IPS-20b (cell line): ENCODE results near the gene KRT38.

Source experiments
- H3K27ac ChIP-seq: one replicate; pipeline ENCODE4 v1.5.1; 2013; ENCODE audit warnings: low read length
- H3K27me3 ChIP-seq: 2 replicates; pipeline ENCODE4 v1.6.1; 2013; ENCODE audit warnings: mild to moderate bottlenecking, low read length, inconsistent platforms; ENCODE audit not compliant: insufficient read depth
- H3K36me3 ChIP-seq: 2 replicates; pipeline ENCODE4 v1.6.1; 2013; ENCODE audit warnings: low read depth, mild to moderate bottlenecking, inconsistent platforms, low read length, moderate library complexity; ENCODE audit not compliant: insufficient read depth
- H3K4me1 ChIP-seq: 2 replicates; pipeline ENCODE4 v1.6.1; 2013; ENCODE audit warnings: mild to moderate bottlenecking, control low read depth, inconsistent platforms, low read length, moderate library complexity; ENCODE audit not compliant: insufficient read depth
- H3K4me3 ChIP-seq: 2 replicates; pipeline ENCODE4 v1.5.1; 2013; ENCODE audit warnings: mild to moderate bottlenecking, low read length, inconsistent platforms
- H3K9ac ChIP-seq: 2 replicates; pipeline ENCODE4 v1.6.1; 2013; ENCODE audit warnings: low read depth, mild to moderate bottlenecking, inconsistent platforms, low read length, moderate library complexity
- H3K9me3 ChIP-seq: 2 replicates; pipeline ENCODE4 v1.6.1; 2013; ENCODE audit warnings: mild to moderate bottlenecking, low read depth, low read length, inconsistent platforms; ENCODE audit not compliant: insufficient read depth

Gene KRT38

GRCh38 chr17:41440531-41441033 is at the start of gene KRT38:
KRT38 (minus strand) TSS chr17:41440983; CDS start chr17:41440921, 62 bp downstream.
- no peaks in the 10 kb centered on the region for H3K4me1 ChIP-seq
- no peak within 1 kb of the TSS for H3K9ac ChIP-seq
- no peaks in the 10 kb centered on the region for H3K36me3 ChIP-seq
- no peak within 1 kb of the TSS for H3K4me3 ChIP-seq
- no peaks in the 10 kb centered on the region for H3K9me3 ChIP-seq
- no peak within 1 kb of the TSS for H3K27ac ChIP-seq
- no peaks in the 10 kb centered on the region for H3K27me3 ChIP-seq

DNA sequence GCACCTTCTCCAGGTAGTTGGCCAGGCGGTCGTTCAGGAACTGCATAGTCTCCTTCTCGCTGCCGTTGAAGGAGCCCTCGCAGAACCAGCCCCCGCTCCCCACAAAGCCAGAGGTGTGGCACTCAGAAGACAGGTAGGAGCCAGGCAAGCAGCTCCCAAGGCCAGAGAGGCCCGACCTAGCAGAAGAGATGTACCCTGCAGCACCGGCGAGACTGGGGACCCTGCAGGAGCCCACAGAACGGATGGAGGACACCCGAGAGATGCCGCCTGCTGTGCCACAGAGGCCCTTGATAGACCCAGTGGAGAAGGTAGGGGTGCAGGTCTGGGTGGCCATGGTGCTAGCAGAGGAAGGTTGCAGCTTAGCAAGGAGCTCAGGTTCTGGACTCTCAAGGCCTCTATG is 48.7 kb upstream of the KRT38 start, which contains the start of gene KRT36:
TSS of gene KRT36 (minus strand) at position 380 of the 400 bp plus-strand sequence. CDS start at position 334, 46 bp downstream.
- Histone ChIP-seq H3K27ac (no peak within 1 kb of the TSS), H3K9ac (no peak within 1 kb of the TSS), H3K9me3 (no peaks in the 10 kb centered on the region)

GRCh38 chr17:41486809-41487530 is 46.2 kb upstream of the KRT38 start:
- no peak overlapping the region for H3K27ac ChIP-seq
- H3K9ac ChIP-seq, result no peak overlapping the region
- no peaks in the 10 kb centered on the region for H3K36me3 ChIP-seq
- no peak overlapping the region for H3K4me3 ChIP-seq
- H3K9me3 ChIP-seq, result no peaks in the 10 kb centered on the region
- peaks cover 16% of the 10 kb centered on the region for H3K27me3 ChIP-seq
- H3K4me1 ChIP-seq, result no peaks in the 10 kb centered on the region

More for the DNA sequence above, 48.7 kb upstream of the KRT38 start, which contains the start of gene KRT36:
- Histone ChIP-seq H3K27me3 (peaks cover 16% of the 10 kb centered on the region), H3K36me3 (no peaks in the 10 kb centered on the region), H3K4me1 (no peaks in the 10 kb centered on the region), H3K4me3 (no peak within 1 kb of the TSS)

GRCh38 chr17:41486316-41486715 is 45.5 kb upstream of the KRT38 start:
- Histone ChIP-seq H3K36me3 (no peaks in the 10 kb centered on the region), H3K4me1 (no peaks in the 10 kb centered on the region), H3K27ac (no peak overlapping the region)

DNA sequence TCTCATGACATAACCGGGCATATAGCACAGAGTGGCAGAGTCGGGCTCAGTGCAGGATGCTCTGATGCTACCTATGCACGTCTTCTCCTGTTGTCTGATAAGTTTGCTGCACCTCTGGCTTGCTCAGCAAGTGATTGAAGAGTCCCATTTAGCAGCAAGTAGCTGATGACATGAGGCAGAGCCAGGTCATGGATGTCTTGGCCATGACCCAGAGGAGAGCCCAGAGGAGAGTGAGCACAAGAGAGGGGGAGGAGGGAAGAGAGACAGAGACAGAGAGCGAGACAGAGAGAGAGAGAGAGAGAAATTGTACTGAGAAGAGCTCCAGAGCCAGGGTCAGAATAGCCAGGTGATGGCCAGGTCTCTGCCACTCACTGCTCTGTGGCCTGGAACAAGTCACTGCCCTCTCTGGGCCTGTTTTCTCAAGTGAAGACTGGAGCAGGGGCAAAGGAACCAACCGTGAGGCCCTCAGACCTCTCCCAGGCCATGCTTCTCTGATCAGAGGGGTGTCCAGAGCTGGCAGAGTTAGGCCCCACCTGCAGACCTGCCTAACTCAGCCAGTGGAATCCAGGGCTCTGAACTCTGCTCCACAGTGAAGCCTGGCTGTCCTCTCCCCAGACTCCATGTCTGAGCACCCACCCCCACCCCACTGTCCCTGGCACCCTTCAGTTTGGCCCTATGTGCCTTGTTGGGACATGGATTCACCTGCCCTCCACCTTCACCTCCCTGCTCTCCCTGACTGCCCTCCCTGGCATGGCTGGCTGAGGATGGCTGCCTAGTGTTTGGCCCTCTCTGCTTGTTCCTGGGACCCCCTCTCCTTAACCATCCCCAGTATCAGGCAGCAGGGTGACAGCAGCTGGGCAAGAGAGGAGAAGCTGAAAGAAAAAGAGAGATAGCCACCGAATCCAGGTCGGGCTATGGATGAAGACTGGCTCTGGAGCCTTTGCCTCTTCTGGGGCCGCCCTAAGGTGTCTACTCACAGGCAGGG is 44.4 kb upstream of the KRT38 start:
- H3K4me1 ChIP-seq, result no peaks in the 10 kb centered on the region
- no peak overlapping the region for H3K4me3 ChIP-seq
- H3K36me3 ChIP-seq, result no peaks in the 10 kb centered on the region
- no peaks in the 10 kb centered on the region for H3K9me3 ChIP-seq
- no peak overlapping the region for H3K9ac ChIP-seq
- H3K27ac ChIP-seq, result no peak overlapping the region
- H3K27me3 ChIP-seq, result peaks cover 16% of the 10 kb centered on the region

More at GRCh38 chr17:41486316-41486715, 45.5 kb upstream of the KRT38 start:
- Histone ChIP-seq H3K4me3 (no peak overlapping the region), H3K27me3 (peaks cover 16% of the 10 kb centered on the region), H3K9ac (no peak overlapping the region), H3K9me3 (no peaks in the 10 kb centered on the region)

- H3K4me1 ChIP-seq, result no peaks in the 10 kb centered on the region
- no peaks in the 10 kb centered on the region for H3K36me3 ChIP-seq
- no peak overlapping the region for H3K9ac ChIP-seq
- no peaks in the 10 kb centered on the region for H3K9me3 ChIP-seq
- H3K27ac ChIP-seq, result no peak overlapping the region
- peaks cover 16% of the 10 kb centered on the region for H3K27me3 ChIP-seq
- no peak overlapping the region for H3K4me3 ChIP-seq
Measured at GRCh38 chr17:41483991-41484826, 43.4 kb upstream of the KRT38 start.

DNA sequence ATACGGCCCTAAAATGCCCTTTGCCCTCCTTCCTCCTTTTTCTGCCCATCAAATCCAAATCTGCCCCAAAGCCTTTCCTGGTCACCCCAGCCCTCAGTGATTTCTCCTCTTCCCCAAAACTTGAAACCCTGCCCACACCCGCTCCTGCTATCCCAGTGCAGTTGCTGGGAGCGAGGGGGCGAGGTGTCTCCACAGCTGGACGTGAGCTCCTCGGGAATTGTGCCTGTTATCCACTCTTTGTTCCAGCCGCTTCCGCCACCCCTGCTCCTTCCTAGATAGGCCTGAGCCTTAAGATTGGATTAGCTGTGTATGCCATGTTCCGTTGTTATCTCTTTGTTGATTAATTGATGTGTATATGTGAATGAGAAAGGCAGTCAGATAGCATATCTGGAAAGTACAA is 42.7 kb upstream of the KRT38 start:
- no peaks in the 10 kb centered on the region for H3K4me1 ChIP-seq
- no peaks in the 10 kb centered on the region for H3K9me3 ChIP-seq
- H3K27me3 ChIP-seq, result peaks cover 16% of the 10 kb centered on the region
- H3K9ac ChIP-seq, result no peak overlapping the region
- no peaks in the 10 kb centered on the region for H3K36me3 ChIP-seq
- H3K27ac ChIP-seq, result no peak overlapping the region
- no peak overlapping the region for H3K4me3 ChIP-seq

DNA sequence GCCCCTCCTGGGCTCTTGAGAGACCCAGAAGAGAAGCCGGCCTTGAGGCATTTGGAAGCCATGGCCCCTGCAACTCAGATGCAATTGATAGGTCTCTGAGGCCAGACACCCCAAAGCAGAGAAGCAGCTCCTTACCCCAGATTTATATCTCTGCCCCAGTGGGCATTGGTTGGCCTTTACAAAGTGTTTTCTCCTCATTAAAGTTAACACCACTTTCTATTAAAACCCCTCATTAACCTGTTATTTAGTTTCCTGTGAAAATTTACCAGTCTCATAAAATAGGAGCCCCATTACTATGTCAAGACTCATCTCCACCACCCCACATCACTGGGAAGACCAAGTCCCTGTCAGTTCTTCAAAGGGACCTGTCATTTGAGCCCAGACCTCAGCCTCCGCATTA is 40.3 kb upstream of the KRT38 start, which contains the start of gene KRT35:
TSS of gene KRT35 (minus strand) at position 116 of the 400 bp plus-strand sequence. CDS start at position 62, 54 bp downstream.
- Histone ChIP-seq H3K27me3 (no peaks in the 10 kb centered on the region; the same call in 1 of the 2 replicates), H3K36me3 (no peaks in the 10 kb centered on the region), H3K4me1 (no peaks in the 10 kb centered on the region), H3K9ac (no peak within 1 kb of the TSS), H3K4me3 (no peak within 1 kb of the TSS), H3K9me3 (no peaks in the 10 kb centered on the region), H3K27ac (no peak within 1 kb of the TSS)

DNA sequence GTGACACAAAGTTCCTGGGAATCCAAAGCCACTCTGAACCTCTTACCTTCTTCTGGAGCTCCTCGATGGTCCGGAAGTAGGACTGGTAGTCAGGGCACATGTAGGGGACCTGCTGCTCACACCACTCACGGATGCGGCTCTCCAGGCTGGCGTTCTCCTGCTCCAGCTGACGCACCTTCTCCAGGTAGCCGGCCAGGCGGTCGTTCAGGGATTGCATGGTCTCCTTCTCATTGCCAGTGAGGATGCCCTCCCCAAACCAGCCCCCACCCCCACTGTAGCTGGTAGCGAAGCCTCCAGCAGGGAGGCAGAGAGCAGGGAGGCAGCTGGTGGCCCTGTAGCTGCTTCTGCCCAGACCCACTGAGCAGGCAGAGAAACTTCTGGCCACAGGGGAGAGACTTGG is 39.8 kb upstream of the KRT38 start:
- Histone ChIP-seq H3K9me3 (no peaks in the 10 kb centered on the region), H3K4me1 (no peaks in the 10 kb centered on the region), H3K4me3 (no peak overlapping the region), H3K27me3 (no peaks in the 10 kb centered on the region), H3K36me3 (no peaks in the 10 kb centered on the region), H3K9ac (no peak overlapping the region), H3K27ac (no peak overlapping the region)

- H3K27me3 ChIP-seq, result no peaks in the 10 kb centered on the region
- no peak overlapping the region for H3K27ac ChIP-seq
Measured at GRCh38 chr17:41480136-41480535, 39.4 kb upstream of the KRT38 start.

DNA sequence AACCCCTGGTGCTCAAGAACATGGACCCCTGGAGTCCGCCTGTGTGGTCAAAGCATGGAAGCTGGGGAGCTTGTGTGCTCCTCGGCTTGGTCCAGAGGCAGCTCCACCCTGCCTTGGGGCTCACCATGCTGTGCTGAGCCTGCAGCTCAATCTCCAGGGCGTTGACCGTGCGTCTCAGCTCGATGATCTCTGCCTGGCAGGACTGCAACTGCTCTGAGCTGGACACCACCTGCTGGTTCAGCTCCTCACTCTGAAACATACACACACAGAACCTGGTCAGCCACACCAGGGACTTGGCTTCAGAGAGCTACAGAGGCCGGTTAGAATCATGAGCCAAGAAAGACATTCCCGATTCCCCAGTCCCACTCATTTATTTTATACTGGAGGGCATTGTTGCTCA is 37.5 kb upstream of the KRT38 start:
- Histone ChIP-seq H3K4me3 (no peak overlapping the region), H3K4me1 (no peaks in the 10 kb centered on the region), H3K27ac (no peak overlapping the region), H3K27me3 (no peaks in the 10 kb centered on the region), H3K36me3 (no peaks in the 10 kb centered on the region), H3K9me3 (no peaks in the 10 kb centered on the region), H3K9ac (no peak overlapping the region)

More at GRCh38 chr17:41480136-41480535, 39.4 kb upstream of the KRT38 start:
- Histone ChIP-seq H3K9ac (no peak overlapping the region), H3K4me1 (no peaks in the 10 kb centered on the region), H3K4me3 (no peak overlapping the region), H3K9me3 (no peaks in the 10 kb centered on the region), H3K36me3 (no peaks in the 10 kb centered on the region)
